GM21576 (cell line): ENCODE results near the gene HCFC1.
"Not testable (repeated sequence)": the region's sequence is repeated elsewhere in the genome, so short reads cannot be mapped to it uniquely, and the experiment has no call there.

Experiments used
- ATAC-seq: cut with Tn5 transposase; IDR thresholded peaks from one replicate; pipeline ENCODE4 v1.9.1; 2021; ENCODE audit warnings: mild to moderate bottlenecking, moderate library complexity; ENCODE audit not compliant: unreplicated experiment

HCFC1 gene

DNA sequence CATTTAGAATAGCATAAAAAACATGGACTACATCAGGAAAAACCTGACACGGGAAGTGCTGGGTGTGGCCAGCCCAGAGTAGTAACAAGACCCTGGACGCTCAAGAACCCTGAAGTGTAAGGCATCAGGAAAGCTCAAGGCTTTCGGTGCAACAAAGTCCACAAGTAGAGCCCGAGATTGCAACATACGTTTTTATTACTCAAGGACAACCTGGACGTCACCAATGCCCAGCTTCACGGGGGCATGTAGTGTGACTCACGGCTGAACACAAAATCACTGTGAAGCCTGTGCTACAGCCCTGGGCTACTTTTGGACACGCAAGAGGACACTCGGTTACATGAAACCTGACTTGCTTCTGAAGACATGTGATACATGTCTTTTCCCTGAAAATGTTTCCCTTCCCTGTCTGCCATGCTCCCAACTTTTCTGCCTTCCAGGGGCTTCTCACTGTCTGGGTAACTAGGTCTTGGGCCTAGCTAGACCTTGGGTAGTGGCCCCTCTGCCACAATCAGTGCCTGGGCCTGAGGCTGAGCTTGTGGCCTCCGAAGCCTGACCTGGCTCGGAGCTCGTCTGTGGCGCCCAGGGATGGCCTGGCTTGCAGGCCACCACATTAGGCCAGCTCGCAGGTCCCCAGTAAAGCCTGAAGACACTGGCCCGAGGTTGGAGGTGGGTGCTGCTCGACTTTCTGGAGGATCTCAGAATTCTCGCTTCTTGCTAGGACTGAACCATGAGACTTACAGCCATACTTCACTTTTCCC lies 38.9 kb upstream of the HCFC1 start:
- ATAC-seq, result no peak

DNA sequence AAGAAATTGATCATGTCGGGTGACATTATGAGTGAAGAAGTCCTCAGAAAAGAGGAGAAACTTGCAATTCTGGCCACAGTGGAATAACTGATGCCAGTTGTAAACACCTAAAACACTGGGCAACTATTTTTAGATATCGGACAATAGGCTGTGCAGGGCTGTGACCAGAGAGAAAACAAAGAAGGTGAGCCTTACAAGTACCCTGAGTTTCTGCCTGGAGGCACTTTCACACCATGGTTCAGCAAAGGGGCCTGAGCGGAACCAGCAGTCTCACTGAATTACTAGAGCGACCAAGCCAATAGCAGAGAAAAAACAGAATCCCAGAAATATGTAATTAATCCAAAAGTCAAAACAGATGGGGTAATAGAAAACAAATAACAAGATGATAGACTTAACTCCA lies 36.9 kb upstream of the HCFC1 start:
- ATAC-seq, result no peak

DNA sequence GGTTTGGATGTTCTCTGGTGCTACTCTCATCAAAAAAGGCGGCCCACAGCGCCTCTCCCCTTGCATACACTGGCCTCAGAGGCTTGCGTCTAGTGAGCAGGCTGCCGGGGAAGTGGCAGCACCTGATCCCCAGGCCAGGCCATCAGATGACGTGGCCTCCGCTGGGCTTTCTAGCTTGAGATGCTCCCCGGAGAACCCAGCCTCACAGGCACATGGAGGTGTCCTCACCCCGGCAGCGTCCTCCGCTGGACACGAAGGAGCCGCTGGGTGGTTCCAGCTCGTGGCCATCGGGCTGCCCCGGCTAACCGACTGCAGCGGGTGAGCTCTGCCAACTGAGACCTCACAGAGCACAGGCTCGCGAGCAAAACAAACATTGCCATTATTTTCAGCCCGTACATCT lies 35.3 kb upstream of the HCFC1 start:
- no peak for ATAC-seq

DNA sequence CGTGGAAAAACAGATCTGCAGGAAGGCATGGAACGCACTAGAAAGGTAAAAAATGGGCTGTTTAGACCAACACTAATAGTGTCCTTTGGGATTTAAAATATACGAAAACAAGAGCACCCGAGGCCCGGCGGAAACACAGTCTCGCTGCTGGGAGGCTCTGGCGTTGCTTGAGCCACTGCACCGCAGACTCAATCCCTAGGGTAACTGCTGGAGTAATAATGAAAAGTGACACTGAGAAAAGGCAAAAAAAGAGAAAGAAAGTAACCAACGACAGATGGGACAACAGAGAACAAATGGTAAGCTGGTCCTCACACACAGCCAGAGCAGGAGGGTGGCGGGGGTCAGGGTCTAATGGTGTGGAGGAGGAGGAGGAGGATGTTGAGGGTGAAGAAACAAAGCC lies 32.7 kb upstream of the HCFC1 start:
- ATAC-seq, result no peak

DNA sequence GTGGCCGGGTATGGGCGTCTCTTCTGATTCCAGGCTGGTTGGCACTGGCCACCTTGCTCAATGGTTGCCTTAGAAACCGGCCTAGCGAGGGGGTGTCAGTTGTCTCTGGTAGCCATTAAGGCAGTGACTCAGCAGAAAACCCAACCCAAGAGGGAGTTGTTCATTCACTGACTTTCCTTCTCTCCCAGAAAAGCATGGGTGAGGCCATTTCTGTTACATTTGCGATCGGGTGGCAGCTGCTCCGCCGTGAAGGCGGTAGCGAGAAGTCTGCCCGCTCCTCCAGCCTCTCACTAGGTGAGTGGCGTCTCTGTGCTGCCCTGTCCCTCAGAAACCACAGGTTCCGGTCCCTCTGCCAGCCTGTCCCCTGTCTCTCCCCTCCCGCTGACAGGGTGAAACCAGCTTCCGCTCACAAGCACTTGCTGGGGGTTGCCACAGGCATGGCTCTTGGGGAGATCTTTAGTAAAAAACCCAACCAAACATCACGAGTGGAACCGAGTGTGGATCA lies 30.6 kb upstream of the HCFC1 start:
- peak; percentile 54 for ATAC-seq

DNA sequence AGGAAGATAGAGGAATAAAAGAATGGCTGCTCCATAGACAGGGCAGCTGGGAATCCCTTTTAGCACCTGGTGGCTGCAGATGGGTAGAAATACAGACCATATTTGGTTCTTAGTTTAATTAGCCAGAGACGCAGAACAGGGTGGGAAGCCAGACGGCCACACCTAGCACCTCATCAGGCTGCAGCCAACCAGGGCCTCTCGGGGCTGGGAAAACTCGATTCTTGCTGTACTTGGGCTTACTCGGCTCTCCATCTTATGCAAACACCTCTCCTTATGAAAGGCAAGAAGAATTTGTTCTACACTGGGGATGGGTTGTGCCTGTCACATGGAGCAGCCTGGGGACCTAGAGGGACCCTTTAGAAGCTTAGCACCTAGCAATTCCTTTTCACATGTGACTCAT lies 28.4 kb upstream of the HCFC1 start:
- ATAC-seq, result no peak

DNA sequence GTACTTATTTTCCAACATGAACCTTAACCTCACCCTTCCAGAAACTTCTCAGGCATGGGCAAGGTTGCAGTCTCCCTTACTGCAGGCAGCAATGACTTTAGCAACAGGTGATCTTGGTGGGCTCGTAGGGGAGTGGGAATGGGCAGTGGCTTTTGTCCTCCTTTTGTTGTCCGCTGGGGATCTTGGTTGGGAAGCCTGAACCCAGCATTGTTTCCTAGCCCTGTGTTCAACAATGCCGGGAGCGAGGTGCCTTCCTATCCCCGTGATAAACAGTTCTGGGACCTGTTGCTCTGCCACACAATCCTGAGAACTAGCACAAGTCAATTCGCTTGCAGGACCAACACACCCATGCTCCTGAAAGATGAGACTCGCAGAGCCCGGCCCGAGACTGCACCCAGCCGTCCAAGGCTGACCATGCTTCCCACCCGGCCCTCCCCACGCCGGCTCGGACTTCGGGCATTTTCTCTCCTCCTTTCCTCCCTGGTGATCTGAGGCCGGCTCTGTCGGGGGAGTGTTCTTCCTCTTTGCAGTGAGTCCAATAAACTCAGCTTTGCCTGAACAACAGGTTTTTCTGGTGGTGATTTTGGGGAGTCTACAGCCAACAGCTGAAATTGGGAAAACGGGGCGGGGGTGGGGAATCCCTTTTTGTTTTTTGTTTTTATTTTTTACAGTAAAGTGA lies 27.9 kb upstream of the HCFC1 start:
- no peak for ATAC-seq

DNA sequence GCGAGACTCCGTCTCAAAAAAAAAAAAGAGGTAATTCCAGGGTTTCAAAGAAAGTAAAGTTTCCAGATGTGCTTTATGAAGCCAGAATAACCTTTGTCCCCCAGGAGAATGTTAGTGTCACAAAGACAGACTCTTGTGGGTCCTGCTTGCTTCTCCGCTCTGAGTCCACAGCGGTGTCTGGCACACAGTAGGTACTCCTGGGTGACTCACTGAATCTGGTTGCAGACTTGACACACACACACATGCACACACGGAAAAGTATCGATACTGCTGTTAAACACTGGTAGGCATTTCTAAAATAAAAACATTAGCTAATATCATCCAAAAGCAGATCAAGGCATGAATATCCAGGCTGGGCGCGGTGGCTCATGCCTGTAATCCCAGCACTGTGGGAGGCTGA lies 23.9 kb upstream of the HCFC1 start:
- no peak for ATAC-seq

DNA sequence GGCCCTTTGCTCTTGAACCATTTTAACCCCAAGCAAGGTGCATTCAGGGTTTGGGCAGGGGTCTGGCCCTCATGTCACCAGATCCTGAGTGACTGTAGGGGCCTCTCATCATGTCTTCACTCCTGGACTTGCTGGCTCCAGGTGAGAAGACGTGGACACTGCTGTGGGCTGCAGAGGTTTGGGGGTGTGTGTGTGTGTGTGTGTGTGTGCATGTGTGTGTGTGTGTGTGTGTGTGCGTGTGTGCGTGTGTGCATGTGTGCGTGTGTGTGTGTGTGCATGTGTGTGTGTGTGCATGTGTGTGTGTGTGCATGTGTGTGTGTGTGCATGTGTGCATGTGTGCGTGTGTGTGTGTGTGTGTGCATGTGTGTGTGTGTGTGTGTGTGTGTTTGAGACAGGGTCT lies 22.8 kb upstream of the HCFC1 start:
- ATAC-seq, result not testable (repeated sequence)

DNA sequence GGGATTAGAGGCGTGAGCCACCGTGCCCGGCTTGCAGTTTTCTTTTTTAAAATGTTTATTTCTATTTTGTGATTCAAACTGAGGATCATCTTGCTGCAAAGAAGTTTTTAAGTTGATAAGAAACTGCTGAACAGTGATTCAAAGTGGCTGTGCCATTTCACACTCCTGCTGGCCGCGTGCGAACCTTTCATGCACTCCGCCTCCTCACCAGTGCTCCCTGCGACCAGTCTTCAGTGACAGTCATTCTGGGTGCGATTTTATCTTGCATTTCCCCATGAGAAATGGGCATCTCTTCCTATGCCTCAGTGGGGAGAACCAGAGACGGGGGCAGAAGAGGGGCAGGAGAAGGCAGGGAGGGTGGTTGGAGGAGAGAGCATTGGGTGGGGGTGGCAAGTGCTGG lies 22.4 kb upstream of the HCFC1 start:
- ATAC-seq, result no peak

DNA sequence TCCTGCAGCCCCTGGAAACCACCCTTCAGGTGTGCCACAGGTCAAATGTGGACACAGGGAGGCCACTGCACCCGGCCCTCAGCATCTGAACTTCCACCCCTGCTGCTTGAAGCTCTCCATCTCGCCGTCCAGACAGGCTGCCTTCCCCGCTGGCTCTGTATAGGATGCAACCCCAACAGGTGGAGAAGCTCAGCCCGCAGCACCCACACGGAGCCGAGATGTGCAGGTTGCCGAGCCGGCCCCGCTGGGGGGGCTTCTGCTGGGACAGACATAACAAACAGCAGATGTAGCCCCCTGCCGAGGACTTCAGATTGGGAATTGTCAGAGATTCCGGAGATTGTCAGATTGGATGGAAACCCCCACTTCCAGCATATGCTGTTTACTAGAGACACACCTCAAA lies 21.5 kb upstream of the HCFC1 start:
- ATAC-seq, result no peak

DNA sequence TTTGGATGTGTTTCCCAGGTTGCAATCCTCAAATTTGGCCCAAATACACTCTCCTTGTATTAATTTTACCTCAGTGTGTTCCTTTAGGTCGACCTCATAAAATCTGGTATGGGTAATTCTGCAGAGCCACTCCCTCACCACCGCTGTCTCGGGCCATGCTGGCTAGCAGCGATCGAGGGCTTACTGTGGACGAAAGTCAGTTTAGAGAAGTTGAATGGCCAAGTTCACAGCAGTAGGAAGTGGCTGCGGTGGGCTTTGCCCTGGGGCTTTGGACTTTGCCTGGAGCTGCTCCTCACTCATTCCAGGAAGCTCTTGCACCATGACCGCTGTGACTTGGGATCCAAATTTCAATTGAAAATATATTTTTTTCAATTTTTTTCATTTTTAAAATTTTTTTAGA lies 20.6 kb upstream of the HCFC1 start:
- no peak for ATAC-seq

DNA sequence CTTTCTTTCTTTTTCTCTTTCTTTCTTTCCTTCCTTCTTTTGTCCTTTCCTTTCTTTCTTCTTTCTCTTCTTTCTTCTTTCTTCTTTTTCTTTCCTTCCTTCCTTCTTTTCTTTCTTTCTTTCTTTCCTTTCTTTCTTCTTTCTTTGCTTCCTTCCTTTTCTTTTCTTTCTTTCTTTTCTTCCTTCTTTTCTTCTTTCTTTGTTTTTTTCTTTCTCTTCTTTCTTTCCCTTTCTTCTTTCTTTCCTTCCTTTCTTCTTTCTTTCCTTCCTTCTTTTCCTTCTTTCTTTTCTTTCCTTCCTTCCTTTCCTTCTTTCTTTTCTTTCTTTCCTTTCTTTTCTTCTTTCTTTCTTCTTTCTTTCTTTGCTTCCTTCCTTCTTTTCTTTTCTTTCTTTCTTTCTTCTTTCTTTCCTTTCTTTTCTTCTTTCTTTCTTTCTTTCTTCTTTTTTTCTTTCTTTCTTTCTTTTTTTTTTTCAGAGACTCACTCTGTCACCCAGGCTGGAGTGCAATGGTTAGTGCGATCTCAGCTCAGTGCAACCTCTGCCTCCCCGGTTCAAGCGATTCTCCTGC lies 19.5 kb upstream of the HCFC1 start:
- no peak for ATAC-seq

DNA sequence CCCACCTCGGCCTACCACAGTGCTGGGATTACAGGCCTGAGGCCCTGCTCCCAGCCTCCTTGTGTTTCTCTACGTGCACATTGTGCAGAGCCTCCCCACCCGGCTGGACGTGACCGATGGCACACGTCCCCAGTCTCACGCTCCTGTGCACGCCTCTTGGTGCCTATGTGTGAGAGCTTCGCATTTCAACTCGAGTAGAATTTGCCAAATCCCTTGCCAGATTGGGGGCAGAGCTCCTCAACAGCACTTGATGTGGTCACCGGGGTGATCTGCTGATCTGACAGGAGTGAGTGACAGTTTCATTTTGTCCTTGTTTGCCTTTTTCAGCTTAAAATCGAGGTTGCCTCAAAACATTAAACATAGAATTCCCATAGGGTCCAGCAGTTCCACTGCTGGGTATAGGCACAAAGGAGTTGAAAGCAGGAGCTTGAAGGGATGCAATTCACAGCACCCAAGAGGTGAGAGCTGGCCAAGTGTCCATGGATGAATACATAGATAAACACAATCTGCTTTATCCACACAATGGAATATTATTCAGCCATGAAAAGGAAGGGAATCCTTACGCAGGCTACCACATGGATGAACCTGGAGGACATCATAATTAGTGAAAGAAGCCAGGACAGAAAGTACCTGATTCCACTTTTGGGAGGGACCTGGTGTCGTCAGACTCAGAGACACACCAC lies 18.5 kb upstream of the HCFC1 start:
- ATAC-seq, result no peak

DNA sequence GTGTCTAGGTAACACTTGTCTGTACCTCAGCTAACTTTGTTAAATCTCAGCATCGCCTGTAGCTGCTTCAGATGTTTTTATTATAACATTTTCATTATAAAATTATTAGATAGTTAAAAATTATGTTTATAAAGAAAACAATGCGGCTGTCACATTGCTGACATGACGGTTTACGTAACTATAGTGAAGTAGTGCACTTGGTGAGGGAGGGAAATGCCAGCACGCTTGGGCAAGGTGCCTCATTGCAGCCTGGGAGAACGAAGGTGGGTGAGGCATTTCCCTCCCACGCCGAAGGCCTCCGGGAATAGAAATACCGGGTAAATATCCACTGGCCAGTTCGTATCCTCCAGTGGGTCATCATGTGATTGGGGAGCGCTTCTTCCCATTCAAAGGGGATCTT lies 16.9 kb upstream of the HCFC1 start:
- no peak for ATAC-seq

DNA sequence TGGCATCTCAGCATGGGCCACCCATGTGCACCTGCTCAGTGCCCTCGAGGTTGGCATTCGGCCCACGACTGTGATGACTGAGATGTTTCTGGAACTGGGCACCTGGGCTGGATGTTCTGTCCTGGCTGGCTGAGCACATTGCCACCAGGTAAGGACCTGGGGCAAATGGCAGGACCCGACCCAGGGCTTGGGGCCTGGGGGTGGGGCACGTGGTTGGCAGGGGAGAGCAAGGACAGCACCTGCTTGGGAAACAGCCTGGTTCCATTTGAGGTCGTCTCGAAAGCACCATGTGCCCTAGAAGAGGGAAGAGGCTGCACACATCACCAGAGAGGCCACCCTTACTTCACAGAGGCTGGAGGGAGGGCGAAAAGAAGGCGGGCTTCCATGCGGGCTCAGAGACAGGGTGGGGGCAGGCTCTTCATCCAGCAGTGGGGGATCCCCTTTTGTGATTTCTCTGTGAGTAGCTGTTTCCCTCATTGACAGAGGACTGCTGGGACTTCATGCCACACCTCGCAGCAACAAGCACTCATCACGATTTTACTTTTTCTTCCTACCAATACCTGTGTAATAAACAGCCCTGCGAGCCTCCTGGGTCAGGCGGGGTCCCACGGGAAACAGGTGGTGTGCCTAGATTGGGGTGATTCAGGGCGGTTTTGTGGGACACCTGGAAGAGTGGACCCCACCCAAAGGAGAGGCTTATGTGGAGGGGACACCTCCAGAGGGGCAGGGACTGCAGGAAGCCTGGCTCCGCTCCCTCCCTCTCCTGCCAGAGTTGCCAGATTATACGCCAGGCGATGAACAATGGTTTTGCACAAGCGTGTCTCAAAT lies 12.9 kb upstream of the HCFC1 start:
- no peak for ATAC-seq

DNA sequence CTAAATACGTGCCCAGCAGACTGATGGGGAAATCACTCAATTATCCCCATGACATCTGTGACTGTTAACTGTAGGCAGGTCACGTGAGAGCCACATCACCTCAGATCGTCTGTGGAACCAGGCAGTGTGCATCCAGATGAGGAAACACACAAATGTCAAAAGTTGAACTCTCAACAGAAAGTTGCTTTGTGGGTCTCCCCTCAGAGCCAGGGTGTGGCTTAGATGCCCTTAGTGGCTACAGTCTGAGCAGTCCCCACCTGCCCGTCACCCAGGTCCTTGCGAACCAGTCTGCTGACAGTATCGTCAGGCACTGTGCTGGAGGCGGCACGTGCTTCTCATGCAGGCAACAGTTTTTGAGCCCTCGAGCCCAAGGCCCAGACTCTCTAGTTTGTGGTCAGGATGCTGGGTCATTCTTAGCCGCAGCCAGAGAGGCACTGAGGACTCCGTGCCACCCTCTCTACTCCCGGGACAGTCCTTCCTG lies 11.7 kb upstream of the HCFC1 start:
- ATAC-seq, result no peak

DNA sequence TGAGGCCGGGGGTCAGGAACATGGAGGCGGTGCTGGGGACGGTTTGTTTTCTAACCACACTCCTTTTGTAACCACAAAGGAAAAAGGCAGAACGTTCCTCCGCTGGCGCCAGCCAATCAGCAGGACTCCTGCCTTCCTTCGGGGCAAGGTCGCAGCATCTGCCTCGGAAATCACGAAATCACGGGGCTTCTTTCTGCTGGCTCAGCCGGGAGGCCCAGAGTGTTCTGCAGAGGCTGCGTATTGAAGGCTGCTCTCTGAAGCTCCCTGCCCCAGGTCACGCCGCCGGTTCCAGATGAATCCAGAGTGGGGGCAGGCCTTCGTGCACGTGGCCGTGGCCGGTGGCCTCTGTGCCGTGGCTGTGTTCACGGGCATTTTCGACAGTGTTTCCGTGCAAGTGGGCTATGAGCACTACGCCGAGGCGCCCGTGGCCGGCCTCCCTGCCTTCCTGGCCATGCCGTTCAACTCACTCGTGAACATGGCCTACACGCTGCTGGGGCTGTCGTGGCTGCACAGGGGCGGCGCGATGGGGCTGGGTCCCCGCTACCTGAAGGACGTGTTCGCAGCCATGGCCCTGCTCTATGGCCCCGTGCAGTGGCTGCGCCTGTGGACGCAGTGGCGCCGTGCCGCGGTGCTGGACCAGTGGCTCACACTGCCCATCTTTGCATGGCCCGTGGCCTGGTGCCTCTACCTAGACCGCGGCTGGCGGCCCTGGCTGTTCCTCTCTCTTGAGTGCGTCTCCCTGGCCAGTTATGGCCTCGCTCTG lies 10.3 kb upstream of the HCFC1 start:
- ATAC-seq, result no peak

DNA sequence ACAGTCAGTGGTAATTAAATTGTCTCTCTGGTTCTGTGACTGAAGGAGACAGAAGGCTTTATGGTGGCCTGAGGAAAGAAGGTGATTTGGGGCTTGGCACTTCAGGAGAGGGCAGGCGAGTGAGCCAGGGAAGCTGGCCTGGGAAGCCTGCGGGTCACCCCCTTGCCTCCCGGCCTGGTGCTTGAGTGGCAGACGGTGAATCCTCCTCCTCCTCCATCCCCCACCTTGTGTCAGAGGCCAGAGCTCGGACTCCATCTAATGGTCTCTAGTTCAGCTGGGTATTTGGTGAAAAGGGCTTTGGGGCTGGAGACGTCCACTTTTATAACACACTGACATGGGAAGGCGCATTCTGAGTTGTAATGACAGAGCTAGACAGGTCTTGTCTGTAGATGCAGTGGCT lies 9.6 kb upstream of the HCFC1 start:
- no peak for ATAC-seq

DNA sequence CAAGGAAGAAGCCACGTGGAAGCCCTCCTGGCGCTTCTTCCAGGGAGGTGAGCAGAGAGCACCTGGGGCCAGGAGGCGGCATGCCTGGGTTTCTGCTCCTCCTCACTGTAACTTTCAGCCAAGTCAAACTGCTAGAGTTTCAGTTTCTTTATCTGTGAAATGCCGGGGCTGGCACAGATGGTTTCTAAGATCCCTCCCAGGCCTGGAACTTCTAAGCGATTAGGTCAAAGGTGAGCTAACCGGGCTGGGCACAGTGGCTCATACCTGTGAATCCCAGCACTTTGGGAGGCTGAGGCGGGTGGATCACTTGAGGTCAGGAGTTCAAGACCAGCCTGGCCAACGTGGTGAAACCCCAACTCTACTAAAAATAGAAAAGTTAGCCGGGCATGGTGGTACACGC lies 8.8 kb upstream of the HCFC1 start:
- peak; percentile 51 for ATAC-seq
